GM10248 (cell line): ENCODE results near the gene AMER2.

Experiments used
- CTCF ChIA-PET: fragments of 300-600 bp; sonication (Branson Sonifier 250); formaldehyde crosslinking; extraction: SDS; loops from one replicate; lab custom pipeline; 2021; ENCODE audit warnings: antibody characterized with exemption; lab: Yijun Ruan, JAX
- POLR2A ChIA-PET: fragments of 350-650 bp; sonication (Branson Sonifier 250); formaldehyde crosslinking; extraction: SDS; loops from one replicate; lab custom pipeline; 2020; ENCODE audit warnings: antibody characterized with exemption; lab: Yijun Ruan, JAX
- DNase-seq: peaks from one replicate; pipeline ENCODE4 v3.0.0; 2012; ENCODE audit errors: extremely low spot score
- CTCF ChIP-seq: IDR thresholded peaks from 2 replicates; pipeline ENCODE4 v1.5.1; 2012; ENCODE audit warnings: mild to moderate bottlenecking, low read depth; ENCODE audit errors: extremely low read depth, missing control alignments, control extremely low read depth

Gene AMER2

GRCh38 chr13:25179832-25180774 is 8.0 kb upstream of the AMER2 start:
- no peak for DNase-seq
- ChIA-PET POLR2A (interaction anchor here (0.6 kb wide), 1 partner anchor 271 kb away, joined by 3 read pairs; no protein-coding TSS in a partner anchor), CTCF (interaction anchor here (1.0 to 2.1 kb wide), 14 partner anchors 7 to 1005 kb away, joined by 3 to 5 read pairs (median 4); partner anchors contain the start of gene AMER2)
- no peak for TF ChIP-seq CTCF

- POLR2A ChIA-PET, result no interaction called here
- no peak for TF ChIP-seq CTCF
- CTCF ChIA-PET, result interaction anchor here (1.5 kb wide), 1 partner anchor 24 kb away, joined by 5 read pairs; no protein-coding TSS in a partner anchor
- DNase-seq, result no peak
Measured at GRCh38 chr13:25179011-25179410, 6.9 kb upstream of the AMER2 start.

GRCh38 chr13:25178070-25178469 is 6.0 kb upstream of the AMER2 start:
- DNase-seq, result no peak
- CTCF ChIA-PET, result interaction anchor here (1.0 kb wide), 3 partner anchors 12 to 436 kb away, joined by 3 read pairs; no protein-coding TSS in a partner anchor
- POLR2A ChIA-PET, result no interaction called here
- no peak for TF ChIP-seq CTCF

- no peak for DNase-seq
- TF ChIP-seq CTCF, result no peak
- CTCF ChIA-PET, result interaction anchor here (1.0 kb wide), 3 partner anchors 12 to 436 kb away, joined by 3 read pairs; no protein-coding TSS in a partner anchor
- POLR2A ChIA-PET, result no interaction called here
Measured at GRCh38 chr13:25177636-25178035, 5.5 kb upstream of the AMER2 start.

- no peak for DNase-seq
- ChIA-PET POLR2A (no interaction called here), CTCF (interaction anchor here (1.0 to 2.0 kb wide), 2 partner anchors 9 to 435 kb away, joined by 3 to 7 read pairs; no protein-coding TSS in a partner anchor)
- no peak for TF ChIP-seq CTCF
Measured at GRCh38 chr13:25177012-25177411, 4.9 kb upstream of the AMER2 start.

GRCh38 chr13:25175431-25175830 is 3.3 kb upstream of the AMER2 start:
- TF ChIP-seq CTCF, result no peak
- CTCF ChIA-PET, result interaction anchor here (1.1 to 2.0 kb wide), 5 partner anchors 10 to 62 kb away, joined by 3 to 7 read pairs (median 3); no protein-coding TSS in a partner anchor
- no peak for DNase-seq
- POLR2A ChIA-PET, result no interaction called here
